WTC11 (cell line): ENCODE measurements around the gene OTOS. TPM values are rescaled to one million over a fixed set of nuclear protein-coding genes. Genes with fewer than 3 reads are reported as not detected.

Experiments
- ATAC-seq: fragments of 200-7000 bp; cut with Tn5 transposase; 2 replicates; pipeline ENCODE4 v1.10.0; 2021; ENCODE audit warnings: mild to moderate bottlenecking, moderate library complexity
- Bru-seq: library from RNA; stranded (reverse); fragments of 400-500 nt; gene quantifications from one replicate; lab custom pipeline; 2021; lab: Mats Ljungman, UMichigan
- CTCF ChIA-PET: fragments of 300-600 bp; sonication (Branson Sonifier 250); formaldehyde crosslinking; loops from one replicate; lab custom pipeline; 2021; ENCODE audit warnings: antibody characterized with exemption; lab: Charles Lee
- POLR2A ChIA-PET: fragments of 350-600 bp; sonication (Branson Sonifier 250); formaldehyde crosslinking; loops from one replicate; lab custom pipeline; 2021; ENCODE audit warnings: antibody characterized with exemption; lab: Charles Lee
- DNase-seq: peaks from one replicate; pipeline ENCODE4 v3.0.0; 2021; ENCODE audit warnings: low spot score
- H3K27ac Mint-ChIP-seq: 2 replicates; pipeline ENCODE4 v1.8.0; 2021; ENCODE audit warnings: mixed read lengths
- H3K27me3 Mint-ChIP-seq: 2 replicates; pipeline ENCODE4 v1.8.0; 2021; ENCODE audit warnings: low read depth, mild to moderate bottlenecking, moderate library complexity, mixed read lengths
- H3K36me3 Mint-ChIP-seq: 2 replicates; pipeline ENCODE4 v1.8.0; 2021; ENCODE audit warnings: mixed read lengths
- H3K4me1 Mint-ChIP-seq: 2 replicates; pipeline ENCODE4 v1.8.0; 2022; ENCODE audit warnings: mixed read lengths
- H3K4me3 Mint-ChIP-seq: 2 replicates; pipeline ENCODE4 v1.8.0; 2021; ENCODE audit warnings: mild to moderate bottlenecking, moderate library complexity, mixed read lengths
- H3K9me3 Mint-ChIP-seq: 2 replicates; pipeline ENCODE4 v1.8.0; 2021; ENCODE audit warnings: mixed read lengths
- ATF1 ChIP-seq: sonication (generic); formaldehyde crosslinking; IDR thresholded peaks from 2 replicates; pipeline ENCODE4 v1.8.1; 2023; ENCODE audit warnings: mild to moderate bottlenecking, moderate library complexity, missing genetic modification reagents
- CREB1 ChIP-seq: sonication (generic); formaldehyde crosslinking; IDR thresholded peaks from 2 replicates; pipeline ENCODE4 v1.8.0; 2023; ENCODE audit warnings: mild to moderate bottlenecking, missing genetic modification reagents
- CREM ChIP-seq: sonication (generic); formaldehyde crosslinking; IDR thresholded peaks from 2 replicates; pipeline ENCODE4 v1.8.1; 2022; ENCODE audit warnings: mild to moderate bottlenecking, missing genetic modification reagents, moderate library complexity
- CTCF ChIP-seq: fragments of 200-600 bp; IDR thresholded peaks from 2 replicates; pipeline ENCODE4 v1.8.0; 2022; ENCODE audit warnings: antibody characterized with exemption
- FOXP1 ChIP-seq: sonication (generic); formaldehyde crosslinking; IDR thresholded peaks from 2 replicates; pipeline ENCODE4 v1.8.0; 2022; ENCODE audit warnings: missing genetic modification reagents, mild to moderate bottlenecking, moderate library complexity, borderline replicate concordance
- HMGA2 ChIP-seq: fragments of 250-450 bp; sonication (Bioruptor Pico); IDR thresholded peaks from 2 replicates; pipeline ENCODE4 v1.4.0; 2021; ENCODE audit warnings: mild to moderate bottlenecking, moderate library complexity
- JAZF1 ChIP-seq: fragments of 250-450 bp; sonication (Bioruptor Pico); IDR thresholded peaks from 2 replicates; pipeline ENCODE4 v1.9.0; 2021; ENCODE audit warnings: moderate library complexity, mild to moderate bottlenecking, inconsistent platforms
- KAT7 ChIP-seq: sonication (generic); formaldehyde crosslinking; IDR thresholded peaks from 2 replicates; pipeline ENCODE4 v1.8.1; 2023; ENCODE audit warnings: missing genetic modification reagents, mild to moderate bottlenecking, borderline replicate concordance
- MYBL2 ChIP-seq: sonication (generic); formaldehyde crosslinking; IDR thresholded peaks from 2 replicates; pipeline ENCODE4 v1.8.1; 2023; ENCODE audit warnings: mild to moderate bottlenecking, moderate library complexity, missing genetic modification reagents
- PREB ChIP-seq: sonication (generic); formaldehyde crosslinking; IDR thresholded peaks from 2 replicates; pipeline ENCODE4 v1.8.1; 2022; ENCODE audit warnings: mild to moderate bottlenecking, missing genetic modification reagents, moderate library complexity, borderline replicate concordance
- USF2 ChIP-seq: sonication (generic); formaldehyde crosslinking; IDR thresholded peaks from 2 replicates; pipeline ENCODE4 v1.8.1; 2023; ENCODE audit warnings: mild to moderate bottlenecking, missing genetic modification reagents, moderate library complexity
- ZNF232 ChIP-seq: sonication (generic); formaldehyde crosslinking; IDR thresholded peaks from 2 replicates; pipeline ENCODE4 v1.8.0; 2022; ENCODE audit warnings: mild to moderate bottlenecking, missing genetic modification reagents
- ZNF423 ChIP-seq: fragments of 250-450 bp; sonication (Bioruptor Pico); IDR thresholded peaks from 2 replicates; pipeline ENCODE4 v2.1.2; 2022; ENCODE audit warnings: mild to moderate bottlenecking, moderate library complexity
- long read RNA-seq, 3 experiments: library from RNA in 1 of 3; library from capped mRNA in 1 of 3; library from polyadenylated mRNA in 1 of 3; unstranded in 2 of 3; stranded (forward) in 1 of 3; transcript quantifications; one replicate each; pipeline ENCODE4 v2.0.0, GENCODE V29; 2021
- total RNA-seq: library from RNA; stranded (reverse); gene quantifications from 3 replicates; pipeline ENCODE4 v1.2.3, GENCODE V29; 2021
- TF ChIP-seq, protein P1 (sequence below): sonication (generic); formaldehyde crosslinking; IDR thresholded peaks from 2 replicates; pipeline ENCODE4 v1.8.0; 2022; ENCODE audit warnings: mild to moderate bottlenecking, missing genetic modification reagents
- TF ChIP-seq, protein P2 (sequence below): fragments of 250-450 bp; sonication (Bioruptor Pico); IDR thresholded peaks from 2 replicates; pipeline ENCODE4 v1.9.0; 2021; ENCODE audit warnings: mild to moderate bottlenecking
- TF ChIP-seq, protein P3 (sequence below): fragments of 250-450 bp; sonication (Bioruptor Pico); conservative IDR thresholded peaks from 2 replicates; pipeline ENCODE4 v1.9.0; 2021; ENCODE audit warnings: mild to moderate bottlenecking

OTOS gene
- total RNA-seq (not detected in 3 replicates), Bru-seq, nascent RNA (not detected)
- long read RNA-seq, experiment 1 = 0 reads
- long read RNA-seq, experiment 2 = 0 reads
- long read RNA-seq, experiment 3 = 0 reads

DNA sequence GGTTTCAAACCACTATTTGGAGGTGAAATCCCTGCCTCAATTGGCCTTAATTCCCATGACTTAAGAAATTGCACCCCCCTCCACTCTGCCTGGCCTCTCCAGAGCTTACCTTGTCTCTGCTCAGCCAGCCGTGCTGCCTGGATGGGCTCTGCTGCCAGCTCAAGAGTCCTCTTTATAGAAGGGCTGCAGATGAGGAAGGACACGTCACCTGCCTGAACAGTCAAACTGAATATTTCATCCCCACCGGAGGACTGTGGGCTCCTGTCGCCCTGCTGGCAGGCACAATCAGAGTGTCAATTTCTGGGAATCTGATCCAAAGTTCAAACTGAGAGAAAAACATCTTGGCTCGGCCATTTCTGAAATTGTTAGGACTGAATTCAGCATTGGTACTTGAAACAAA, at the start of gene OTOS:
TSS of gene OTOS (minus strand) at position 148 of the 400 bp plus-strand sequence. CDS start 332 bp downstream, outside the sequence.
- H3K27me3 Mint-ChIP-seq = peaks cover 9% of the 10 kb centered on the region
- no peak for ATAC-seq
- H3K27ac Mint-ChIP-seq = no peak within 1 kb of the TSS
- no peak within 1 kb of the TSS for H3K4me3 Mint-ChIP-seq
- TF ChIP-seq, protein P1, sequence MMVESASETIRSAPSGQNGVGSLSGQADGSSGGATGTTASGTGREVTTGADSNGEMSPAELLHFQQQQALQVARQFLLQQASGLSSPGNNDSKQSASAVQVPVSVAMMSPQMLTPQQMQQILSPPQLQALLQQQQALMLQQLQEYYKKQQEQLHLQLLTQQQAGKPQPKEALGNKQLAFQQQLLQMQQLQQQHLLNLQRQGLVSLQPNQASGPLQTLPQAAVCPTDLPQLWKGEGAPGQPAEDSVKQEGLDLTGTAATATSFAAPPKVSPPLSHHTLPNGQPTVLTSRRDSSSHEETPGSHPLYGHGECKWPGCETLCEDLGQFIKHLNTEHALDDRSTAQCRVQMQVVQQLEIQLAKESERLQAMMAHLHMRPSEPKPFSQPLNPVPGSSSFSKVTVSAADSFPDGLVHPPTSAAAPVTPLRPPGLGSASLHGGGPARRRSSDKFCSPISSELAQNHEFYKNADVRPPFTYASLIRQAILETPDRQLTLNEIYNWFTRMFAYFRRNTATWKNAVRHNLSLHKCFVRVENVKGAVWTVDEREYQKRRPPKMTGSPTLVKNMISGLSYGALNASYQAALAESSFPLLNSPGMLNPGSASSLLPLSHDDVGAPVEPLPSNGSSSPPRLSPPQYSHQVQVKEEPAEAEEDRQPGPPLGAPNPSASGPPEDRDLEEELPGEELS (CRISPR knock-in tag) = no peak
- TF ChIP-seq, protein P2, sequence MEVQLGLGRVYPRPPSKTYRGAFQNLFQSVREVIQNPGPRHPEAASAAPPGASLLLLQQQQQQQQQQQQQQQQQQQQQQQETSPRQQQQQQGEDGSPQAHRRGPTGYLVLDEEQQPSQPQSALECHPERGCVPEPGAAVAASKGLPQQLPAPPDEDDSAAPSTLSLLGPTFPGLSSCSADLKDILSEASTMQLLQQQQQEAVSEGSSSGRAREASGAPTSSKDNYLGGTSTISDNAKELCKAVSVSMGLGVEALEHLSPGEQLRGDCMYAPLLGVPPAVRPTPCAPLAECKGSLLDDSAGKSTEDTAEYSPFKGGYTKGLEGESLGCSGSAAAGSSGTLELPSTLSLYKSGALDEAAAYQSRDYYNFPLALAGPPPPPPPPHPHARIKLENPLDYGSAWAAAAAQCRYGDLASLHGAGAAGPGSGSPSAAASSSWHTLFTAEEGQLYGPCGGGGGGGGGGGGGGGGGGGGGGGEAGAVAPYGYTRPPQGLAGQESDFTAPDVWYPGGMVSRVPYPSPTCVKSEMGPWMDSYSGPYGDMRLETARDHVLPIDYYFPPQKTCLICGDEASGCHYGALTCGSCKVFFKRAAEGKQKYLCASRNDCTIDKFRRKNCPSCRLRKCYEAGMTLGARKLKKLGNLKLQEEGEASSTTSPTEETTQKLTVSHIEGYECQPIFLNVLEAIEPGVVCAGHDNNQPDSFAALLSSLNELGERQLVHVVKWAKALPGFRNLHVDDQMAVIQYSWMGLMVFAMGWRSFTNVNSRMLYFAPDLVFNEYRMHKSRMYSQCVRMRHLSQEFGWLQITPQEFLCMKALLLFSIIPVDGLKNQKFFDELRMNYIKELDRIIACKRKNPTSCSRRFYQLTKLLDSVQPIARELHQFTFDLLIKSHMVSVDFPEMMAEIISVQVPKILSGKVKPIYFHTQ = no peak
- TF ChIP-seq ATF1 (CRISPR knock-in tag) = no peak
- TF ChIP-seq ZNF423 = no peak
- no peak for TF ChIP-seq KAT7 (CRISPR knock-in tag)
- no peaks in the 10 kb centered on the region for H3K36me3 Mint-ChIP-seq
- CTCF ChIA-PET = interaction anchor here (0.9 to 3.8 kb wide), 4 partner anchors 74 to 82 kb away, joined by 3 to 51 read pairs (median 4); no protein-coding TSS in a partner anchor
- POLR2A ChIA-PET = no interaction called here
- DNase-seq = no peak
- H3K9me3 Mint-ChIP-seq = no peaks in the 10 kb centered on the region
- peaks cover 27% of the 10 kb centered on the region for H3K4me1 Mint-ChIP-seq

GRCh38 chr2:240189686-240190085, 49.2 kb upstream of the OTOS start:
- ChIA-PET CTCF (no interaction called here), POLR2A (no interaction called here)
- H3K4me1 Mint-ChIP-seq = peaks cover 8% of the 10 kb centered on the region
- H3K27me3 Mint-ChIP-seq = peaks cover 12% of the 10 kb centered on the region
- no peak for ATAC-seq
- peaks cover 39% of the 10 kb centered on the region for H3K9me3 Mint-ChIP-seq
- H3K36me3 Mint-ChIP-seq = peaks cover 20% of the 10 kb centered on the region
- no peak for DNase-seq
- no peak overlapping the region for H3K27ac Mint-ChIP-seq
- no peak for TF ChIP-seq CREB1 (CRISPR knock-in tag)
- TF ChIP-seq USF2 = no peak
- no peak overlapping the region for H3K4me3 Mint-ChIP-seq

DNA sequence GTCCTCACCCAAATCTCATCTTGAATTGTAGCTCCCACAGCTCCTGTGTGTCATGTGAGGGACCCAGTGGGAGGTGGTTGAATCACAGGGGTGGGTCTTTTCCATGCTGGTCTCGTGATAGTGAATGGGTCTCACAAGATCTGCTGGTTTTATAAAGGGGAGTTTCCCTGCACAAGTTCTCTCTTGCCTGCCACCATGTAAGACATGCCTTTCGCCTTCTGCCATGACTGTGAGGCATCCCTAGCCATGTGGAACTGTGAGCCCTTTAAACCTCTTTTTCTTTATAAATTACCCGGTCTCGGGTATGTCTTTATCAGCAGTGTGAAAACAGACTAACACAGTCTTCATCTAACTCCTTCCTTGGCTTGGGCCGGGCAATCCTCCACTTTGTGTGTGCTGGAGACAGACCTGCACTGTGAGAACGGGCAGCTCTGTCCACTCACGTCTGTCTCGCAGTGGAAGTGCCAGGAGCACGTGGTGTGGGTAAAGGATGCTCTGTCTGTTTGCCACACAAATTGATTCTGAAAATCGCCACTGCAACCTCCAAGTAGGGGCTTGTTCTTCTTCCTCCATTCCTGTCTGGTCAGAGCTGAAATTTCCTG, 47.6 kb upstream of the OTOS start:
- H3K4me1 Mint-ChIP-seq = no peaks in the 10 kb centered on the region
- DNase-seq = no peak
- no peak for TF ChIP-seq CREM (CRISPR knock-in tag)
- no peak for TF ChIP-seq ZNF232 (CRISPR knock-in tag)
- TF ChIP-seq FOXP1 (CRISPR knock-in tag) = no peak
- peaks cover 20% of the 10 kb centered on the region for H3K36me3 Mint-ChIP-seq
- ChIA-PET CTCF (no interaction called here), POLR2A (interaction anchor here (0.5 kb wide), 1 partner anchor 1774 kb away, joined by 3 read pairs; no protein-coding TSS in a partner anchor)
- peaks cover 39% of the 10 kb centered on the region for H3K9me3 Mint-ChIP-seq
- ATAC-seq = no peak
- H3K4me3 Mint-ChIP-seq = no peak overlapping the region
- H3K27ac Mint-ChIP-seq = no peak overlapping the region
- peaks cover 12% of the 10 kb centered on the region for H3K27me3 Mint-ChIP-seq

DNA sequence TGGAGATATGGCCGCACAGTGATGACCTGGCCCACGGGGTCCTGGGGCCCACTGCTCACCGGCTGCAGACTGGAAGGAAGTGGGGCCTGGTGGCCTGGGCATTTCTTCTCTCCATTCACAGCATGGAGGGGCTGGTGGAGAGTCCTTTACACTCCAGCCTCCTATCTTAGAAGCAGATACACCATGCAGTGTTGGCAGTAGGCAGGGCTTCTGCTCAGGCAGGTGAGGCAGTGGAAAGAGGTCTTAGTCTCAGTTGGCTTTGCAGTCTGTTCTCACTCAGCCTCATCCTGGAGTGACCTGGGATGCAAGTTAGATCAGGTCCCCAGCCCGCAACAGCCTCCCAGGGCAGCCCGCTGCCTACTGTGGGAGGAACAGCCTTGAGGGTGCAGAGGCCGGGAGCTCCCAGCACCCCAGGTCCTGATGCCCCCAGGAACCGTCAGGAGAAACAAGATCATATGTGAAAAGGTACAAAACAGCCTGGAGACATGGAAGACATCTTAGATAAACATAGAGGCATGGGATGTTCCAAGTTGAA, 45.8 kb upstream of the OTOS start:
- DNase-seq = no peak
- H3K9me3 Mint-ChIP-seq = peaks cover 39% of the 10 kb centered on the region
- no peaks in the 10 kb centered on the region for H3K4me1 Mint-ChIP-seq
- peaks cover 20% of the 10 kb centered on the region for H3K36me3 Mint-ChIP-seq
- ChIA-PET CTCF (no interaction called here), POLR2A (no interaction called here)
- ATAC-seq = no peak
- H3K27me3 Mint-ChIP-seq = peaks cover 12% of the 10 kb centered on the region
- no peak overlapping the region for H3K27ac Mint-ChIP-seq
- H3K4me3 Mint-ChIP-seq = no peak overlapping the region
- TF ChIP-seq JAZF1 = no peak
- no peak for TF ChIP-seq PREB (CRISPR knock-in tag)
- no peak for TF ChIP-seq CTCF
- no peak for TF ChIP-seq MYBL2
- TF ChIP-seq, protein P3, sequence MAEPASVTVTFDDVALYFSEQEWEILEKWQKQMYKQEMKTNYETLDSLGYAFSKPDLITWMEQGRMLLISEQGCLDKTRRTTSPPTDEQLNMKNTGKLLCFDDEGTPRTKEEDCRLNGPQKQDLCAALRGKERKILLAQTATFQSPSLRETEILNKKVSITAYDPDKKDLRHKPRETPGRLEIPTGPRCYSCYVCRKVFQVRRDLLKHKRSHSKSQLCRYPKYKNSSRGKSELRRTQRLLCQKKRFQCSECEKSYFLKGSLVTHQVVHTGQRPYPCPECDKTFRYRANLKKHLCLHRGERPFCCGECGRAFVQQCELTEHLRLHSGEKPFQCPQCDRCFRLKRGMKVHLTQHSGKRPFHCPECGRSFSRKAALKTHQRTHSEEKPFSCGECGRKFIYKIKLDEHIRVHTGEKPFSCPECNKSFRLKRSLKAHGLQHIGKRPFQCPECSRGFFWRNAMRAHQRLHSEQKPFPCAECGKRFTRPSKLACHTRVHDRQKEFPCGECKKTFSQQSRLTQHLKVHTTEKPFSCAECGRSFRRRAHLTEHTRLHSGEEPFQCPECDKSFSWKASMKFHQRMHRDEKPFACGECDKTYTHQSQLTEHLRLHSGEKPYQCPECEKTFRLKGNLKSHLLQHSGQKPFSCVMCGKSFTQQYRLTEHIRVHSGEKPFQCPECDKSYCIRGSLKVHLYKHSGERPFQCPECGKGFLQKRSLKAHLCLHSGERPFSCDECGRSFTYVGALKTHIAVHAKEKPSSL (CRISPR knock-in tag) = no peak
- no peak for TF ChIP-seq HMGA2
